Activated T-cell treated with anti-CD3 and anti-CD28 coated beads for 48 hours (primary cell): ENCODE data around the gene CTNNA3.

Experiments used
- DNase-seq: peaks from one replicate; pipeline ENCODE4 v3.0.0-alpha.2; 2020; ENCODE audit warnings: low read depth

The CTNNA3 gene

DNA sequence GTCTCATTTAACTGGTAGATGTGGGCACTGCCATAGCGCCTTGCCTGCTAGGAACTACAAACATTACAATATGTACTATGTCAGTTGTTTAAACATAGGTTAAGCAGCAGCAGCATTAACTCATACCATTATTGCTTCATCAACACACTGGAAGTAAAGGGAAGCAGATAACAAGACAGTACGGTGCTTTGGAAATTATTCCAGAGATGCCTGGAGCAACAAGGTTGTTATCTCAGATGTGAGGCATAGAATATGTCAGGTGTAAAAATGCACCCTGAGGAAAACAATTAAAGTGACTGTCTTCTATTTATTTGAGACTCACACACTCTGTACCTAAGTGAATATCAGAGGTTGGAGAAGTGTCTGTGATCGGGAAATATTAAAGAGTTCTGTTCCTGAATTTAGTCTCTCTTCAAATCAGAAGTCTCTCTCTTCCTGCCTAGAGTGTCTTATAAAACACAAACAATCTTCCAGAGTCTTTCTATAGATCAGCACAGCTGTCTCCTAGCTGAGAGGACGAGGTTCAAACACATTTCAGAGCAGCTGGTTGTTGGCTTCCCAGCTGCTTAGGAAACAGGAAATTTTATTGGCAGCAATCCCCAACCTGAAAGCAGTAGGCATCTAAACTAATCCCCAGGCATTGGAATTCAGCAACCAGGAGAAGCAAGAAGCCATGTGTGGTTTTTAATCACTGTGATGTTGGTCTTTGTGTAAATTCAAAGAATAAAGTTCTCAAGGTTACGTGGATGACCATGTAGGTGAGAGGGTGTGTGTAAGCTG is 1764.5 kb downstream of the CTNNA3 start:
- DNase-seq: no peak

DNA sequence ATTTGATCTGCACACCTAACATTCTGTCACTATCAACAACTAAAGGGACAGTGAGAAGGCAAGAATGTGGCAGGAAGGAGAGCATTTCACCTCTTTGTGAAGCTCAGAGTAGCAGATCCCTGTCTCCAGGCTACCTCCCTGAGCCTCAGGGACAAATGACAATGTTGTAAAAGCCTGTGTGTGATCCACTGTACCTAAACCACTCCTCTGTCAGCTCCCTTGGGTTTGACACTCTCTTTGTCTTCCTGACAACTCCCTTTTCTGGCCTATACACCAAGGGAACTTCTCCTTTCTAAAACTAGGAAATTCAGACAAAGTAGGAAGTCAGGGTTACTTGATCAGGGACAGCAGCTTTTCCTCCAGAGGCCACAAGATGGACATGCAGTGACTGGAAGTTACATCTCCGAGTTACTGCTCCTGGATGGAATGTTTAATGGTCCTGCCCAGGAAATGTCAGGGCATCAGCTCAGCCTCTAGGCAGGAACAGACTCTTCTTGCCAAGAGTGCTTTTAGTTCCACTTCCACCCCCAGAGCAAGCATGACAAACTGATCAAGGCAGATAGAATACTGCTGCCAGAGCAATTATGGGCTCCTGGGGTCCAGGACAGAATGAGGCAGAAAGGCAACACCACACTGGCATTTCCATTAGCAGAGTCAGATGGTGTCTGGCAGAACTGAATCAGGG is 1784.7 kb downstream of the CTNNA3 start:
- no peak for DNase-seq

DNA sequence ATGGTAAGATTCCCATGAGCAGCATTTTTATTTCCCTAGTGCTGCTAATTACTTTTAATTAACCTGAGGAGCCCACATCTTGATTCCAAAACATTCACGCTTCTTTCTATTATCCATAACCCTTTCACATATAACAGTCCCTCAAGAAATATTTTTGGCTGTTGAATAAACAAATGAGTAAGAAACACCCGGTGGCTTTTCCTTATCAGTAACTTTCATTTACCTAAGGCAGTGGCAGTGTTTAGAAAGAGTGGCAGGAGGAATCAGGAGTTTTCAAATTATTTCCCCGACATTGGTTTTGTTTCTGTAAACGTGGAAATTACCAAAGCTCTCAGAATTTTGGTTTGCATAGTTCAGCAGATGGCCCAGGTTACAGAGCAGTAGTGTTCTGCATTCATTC is 1785.8 kb downstream of the CTNNA3 start:
- DNase-seq: no peak

DNA sequence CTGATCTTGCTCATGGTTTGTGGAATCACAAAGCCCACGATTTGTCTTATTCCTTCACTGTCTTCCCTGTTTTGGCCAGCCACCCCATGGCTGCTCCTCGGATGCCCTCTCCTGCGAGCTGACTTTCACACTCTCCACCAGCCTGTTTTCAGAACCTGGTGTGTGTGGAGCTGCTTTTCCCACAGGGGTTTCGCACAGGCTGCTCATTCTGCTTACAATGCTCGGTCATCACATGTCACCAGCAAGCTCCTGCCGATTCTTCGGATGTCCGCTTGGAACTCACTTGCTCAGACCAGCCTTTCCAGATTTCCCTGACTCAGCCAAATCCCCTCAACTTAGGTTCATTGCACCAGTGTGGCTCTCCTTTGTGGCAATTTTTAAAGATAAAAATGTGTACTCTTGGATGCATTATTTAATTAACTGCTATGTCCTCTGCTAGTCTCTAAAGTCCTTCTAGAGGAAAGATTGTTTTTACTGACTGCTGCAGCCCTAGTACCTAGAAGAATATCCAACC is 1788.7 kb downstream of the CTNNA3 start:
- DNase-seq: no peak

DNA sequence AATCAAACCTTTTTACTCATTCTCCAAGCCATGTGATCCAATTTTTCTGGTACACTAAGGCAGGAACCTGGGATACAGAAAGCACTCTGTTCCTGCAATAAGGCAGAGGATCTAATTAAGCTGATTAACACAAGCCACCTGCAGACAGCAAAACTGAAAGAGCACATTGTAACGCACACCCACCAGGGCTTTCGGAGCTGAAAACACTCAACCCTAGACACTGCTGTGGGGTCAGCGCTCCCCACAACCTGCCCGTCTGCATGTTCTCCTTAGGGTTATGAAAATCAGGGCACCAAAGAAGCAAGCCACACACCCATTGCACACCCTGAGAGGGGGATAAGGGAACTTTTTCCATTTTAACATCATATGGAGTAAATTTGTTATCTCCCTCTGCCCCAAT is 1792.4 kb downstream of the CTNNA3 start:
- DNase-seq: no peak

DNA sequence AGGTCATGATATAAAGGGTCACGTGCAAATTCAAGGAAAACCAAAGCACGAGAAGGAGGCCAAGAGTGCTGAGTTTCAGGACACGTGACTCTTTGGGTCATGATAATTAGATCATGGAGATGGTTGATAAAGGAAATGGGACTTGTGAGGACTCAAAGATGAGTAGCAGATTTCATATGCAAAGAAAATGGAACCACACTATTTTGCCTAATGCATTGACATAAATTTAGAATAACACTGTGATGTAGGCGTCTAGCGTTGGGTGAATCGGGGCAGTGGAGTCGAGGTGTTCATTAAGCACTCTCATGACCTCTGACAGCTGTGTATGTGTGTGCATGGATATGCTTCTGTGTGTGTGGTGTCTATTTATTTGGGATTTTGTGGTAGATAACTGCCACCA is 1795.7 kb downstream of the CTNNA3 start:
- DNase-seq: no peak

DNA sequence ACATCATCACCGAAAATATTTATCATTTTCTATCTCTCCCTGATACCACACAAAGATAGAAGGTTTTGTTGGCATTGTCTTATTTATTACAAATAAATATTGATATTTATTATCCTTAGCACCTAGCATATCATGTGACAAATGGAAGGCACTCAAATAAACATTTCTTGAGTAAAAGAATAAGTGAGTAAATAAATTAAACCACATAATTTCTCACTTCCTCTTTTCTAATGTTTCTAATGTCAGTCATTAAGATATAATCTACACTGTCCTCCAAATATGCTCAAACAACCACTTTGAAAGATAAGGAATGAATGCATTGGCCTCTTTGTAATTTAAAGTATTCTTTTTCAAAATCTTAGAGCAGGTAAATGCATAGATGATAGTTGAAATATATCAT is 1797.9 kb downstream of the CTNNA3 start:
- no peak for DNase-seq

DNA sequence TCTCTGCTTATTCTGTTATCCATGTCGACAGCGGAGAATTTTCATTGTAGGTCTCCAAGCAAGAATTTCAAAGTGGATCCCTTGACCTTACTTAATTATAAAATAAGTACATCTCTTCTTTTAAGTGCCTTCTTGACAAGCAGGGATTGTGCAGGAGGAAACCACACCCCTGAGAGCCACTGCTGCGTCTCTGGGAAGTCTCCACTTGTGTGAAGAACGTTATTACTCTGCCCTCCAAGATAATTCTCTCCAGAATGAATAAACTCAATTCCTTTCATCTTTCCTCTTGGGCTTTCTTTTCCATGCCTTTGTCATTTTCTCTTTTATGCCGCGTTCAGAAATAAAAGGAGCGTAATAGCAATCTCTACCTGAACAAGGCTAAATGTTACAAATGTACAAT is 1801.0 kb downstream of the CTNNA3 start:
- DNase-seq: no peak

DNA sequence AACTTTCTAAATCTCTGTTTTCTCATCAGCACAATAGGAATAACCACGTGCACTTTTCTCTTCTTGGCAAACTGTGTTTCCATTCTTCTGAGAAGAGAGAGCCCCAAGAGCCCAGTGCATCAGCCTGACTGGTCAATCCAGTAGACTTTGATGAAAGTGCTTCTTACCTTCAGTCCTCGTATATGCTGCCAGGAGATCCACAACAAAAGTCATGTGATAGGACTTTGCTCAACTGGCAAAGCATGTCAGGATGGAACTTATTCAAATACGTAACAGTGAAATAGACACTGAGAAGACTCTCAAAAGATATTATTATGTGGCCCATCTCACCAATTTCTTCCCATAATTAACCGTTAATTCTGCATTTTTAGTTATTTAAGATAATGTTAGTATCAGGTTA is 1801.6 kb downstream of the CTNNA3 start:
- DNase-seq: no peak

DNA sequence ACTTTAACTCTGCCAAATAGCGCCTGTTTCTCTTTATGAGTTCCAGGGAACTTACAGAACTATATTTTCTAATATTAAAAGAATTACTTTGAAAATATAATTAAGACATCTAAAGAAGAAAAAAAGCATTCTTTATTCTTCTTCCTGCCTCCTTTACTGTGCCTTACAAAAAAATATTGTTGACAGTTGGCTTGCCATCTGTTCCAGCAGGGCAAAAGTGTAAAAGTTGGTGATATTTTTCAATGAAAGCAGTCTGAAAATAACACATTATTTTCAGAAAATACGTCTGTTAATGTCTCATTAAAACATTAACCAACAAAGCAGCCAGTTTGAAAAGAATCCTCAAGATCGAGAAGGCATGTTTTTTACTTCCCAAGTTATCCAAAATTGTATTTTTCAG is 1802.3 kb downstream of the CTNNA3 start:
- no peak for DNase-seq

DNA sequence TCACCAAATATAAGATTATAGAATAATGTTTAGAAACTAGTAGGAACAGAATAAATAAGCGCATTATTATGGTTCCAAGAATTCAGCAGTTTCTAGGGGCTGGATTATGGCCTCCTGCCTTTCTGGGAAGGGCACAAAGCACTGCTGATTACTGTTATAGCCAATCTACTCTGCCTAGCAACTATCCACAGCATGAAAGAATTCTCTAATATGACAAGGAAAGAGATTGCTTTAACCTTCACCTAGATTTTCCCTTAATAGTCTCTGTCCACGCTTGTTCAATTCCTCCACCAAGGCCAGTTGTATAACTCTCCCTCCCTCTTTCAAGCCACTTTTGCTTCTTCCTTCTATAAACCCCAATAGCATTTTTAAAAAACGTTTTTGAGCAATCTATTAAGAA is 1803.7 kb downstream of the CTNNA3 start:
- DNase-seq: no peak

DNA sequence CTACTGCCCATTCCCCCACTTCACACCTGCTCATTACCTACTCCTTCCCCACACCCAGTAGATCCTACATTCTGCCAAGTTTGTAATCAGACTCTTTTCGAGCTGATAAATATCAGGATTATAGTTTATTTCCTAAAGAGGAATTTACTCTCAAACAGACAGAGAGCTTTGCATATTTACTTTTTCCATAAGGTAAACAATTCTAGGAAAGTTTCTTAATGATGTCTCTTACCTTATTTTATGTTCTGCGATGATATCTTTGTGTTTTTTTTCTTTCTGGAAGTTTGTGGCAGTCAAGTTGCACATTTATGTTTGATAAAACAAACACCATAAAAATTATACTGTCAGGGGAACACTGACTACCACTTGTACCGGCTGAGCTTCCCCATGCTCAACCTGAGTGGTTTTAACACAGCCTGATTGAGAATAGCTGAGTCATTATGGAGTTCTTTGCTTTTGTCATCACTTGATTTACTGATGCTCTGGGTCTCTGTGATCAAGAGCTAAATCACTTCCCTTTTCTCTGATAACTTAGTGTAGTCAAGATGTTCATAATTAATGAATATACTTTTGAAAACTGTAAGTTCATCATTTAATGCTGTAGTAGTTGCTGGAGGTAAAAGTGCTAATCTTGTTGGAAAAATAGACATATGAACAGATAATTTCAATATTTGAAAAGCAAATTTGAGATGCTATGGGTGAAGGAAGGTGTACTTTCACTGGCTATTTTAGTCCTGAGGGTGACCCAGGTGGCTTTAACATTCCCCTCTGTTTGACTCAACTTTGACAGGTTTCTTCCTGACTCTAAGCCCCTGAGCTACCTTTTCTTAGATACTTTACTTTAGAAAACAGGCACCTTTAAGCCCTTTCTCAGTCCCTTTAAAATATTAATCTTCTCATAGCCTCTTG is 1804.7 kb downstream of the CTNNA3 start:
- no peak for DNase-seq

DNA sequence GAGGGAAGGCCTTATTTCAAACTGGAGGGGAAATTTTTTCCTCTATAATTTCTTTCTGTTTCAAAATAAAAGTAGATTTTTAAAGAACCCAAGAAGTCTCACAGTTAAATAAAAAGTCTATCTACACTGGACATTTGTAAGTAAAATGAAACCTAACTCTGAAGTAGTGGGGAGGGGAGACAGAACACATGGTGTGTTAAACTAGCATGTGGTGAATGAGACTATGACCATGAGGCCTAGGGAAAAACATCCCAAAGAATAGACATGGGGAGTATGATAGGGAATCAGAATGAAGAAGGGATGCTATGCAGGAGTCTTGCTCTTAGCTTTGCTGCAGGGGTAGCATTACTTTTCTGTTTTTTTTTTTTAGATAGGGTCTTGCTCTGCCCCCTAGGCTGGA is 1831.5 kb downstream of the CTNNA3 start:
- DNase-seq: no peak

DNA sequence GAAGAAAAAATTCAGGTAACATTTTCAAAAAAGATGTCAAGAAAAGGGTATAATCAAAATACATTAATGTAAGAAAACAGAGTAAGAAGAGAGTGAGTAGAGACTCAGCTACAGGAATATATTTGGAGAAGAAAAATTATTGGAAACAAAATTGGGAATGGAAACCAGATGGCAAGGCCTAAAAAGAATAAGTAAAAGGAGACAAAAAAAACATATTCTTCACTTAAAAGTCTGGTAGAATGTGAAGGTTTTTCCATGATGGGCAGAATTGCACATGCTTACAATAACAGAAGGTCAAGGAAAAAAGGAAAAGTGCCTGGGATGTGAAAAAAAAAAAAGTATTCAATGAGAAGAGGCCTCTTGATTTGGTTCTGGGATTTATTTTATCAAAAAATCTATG is 1832.0 kb downstream of the CTNNA3 start:
- DNase-seq: no peak
